Fibroblast of the aortic adventitia (primary cell): ENCODE results near the gene RHBDL1. TPM values are rescaled to one million over a fixed set of nuclear protein-coding genes. Genes with fewer than 3 reads are reported as not detected.

ENCODE experiments used
- DNase-seq: peaks from one replicate; pipeline ENCODE4 v3.0.0-alpha.2; 2010; ENCODE audit warnings: low read depth
- H3K4me3 ChIP-seq: 2 replicates; pipeline ENCODE4 v1.5.1; 2011; ENCODE audit warnings: low read depth, mild to moderate bottlenecking, control low read depth, low read length, moderate library complexity
- CTCF ChIP-seq: IDR thresholded peaks from 2 replicates; pipeline ENCODE4 v1.5.1; 2011; ENCODE audit warnings: mild to moderate bottlenecking, low read length, control low read depth, inconsistent platforms; ENCODE audit not compliant: insufficient read depth
- total RNA-seq: library from RNA; depleted of rRNA; stranded (reverse); fragments of >200 nt; gene quantifications from 2 replicates; pipeline ENCODE4 v1.2.3, GENCODE V29; 2012; ENCODE audit warnings: low replicate concordance

Gene RHBDL1
- total RNA-seq, 1 donor: 3.2 TPM

- TF ChIP-seq CTCF: no peak
- no peak overlapping the region for H3K4me3 ChIP-seq
- no peak for DNase-seq
Measured at GRCh38 chr16:718922-719321, 43.5 kb downstream of the RHBDL1 start.

- no peak for DNase-seq
Measured at GRCh38 chr16:719815-720446, 44.5 kb downstream of the RHBDL1 start.

GRCh38 chr16:720447-720989, 45.0 kb downstream of the RHBDL1 start:
- DNase-seq: peak; percentile 62
- TF ChIP-seq CTCF: peak; percentile 34

More at GRCh38 chr16:719815-720446, 44.5 kb downstream of the RHBDL1 start:
- peak; percentile 32 for TF ChIP-seq CTCF
- peak overlapping the region; percentile 76 for H3K4me3 ChIP-seq

GRCh38 chr16:720990-721764, 45.7 kb downstream of the RHBDL1 start, which contains the start of gene ANTKMT:
TSS of gene ANTKMT (plus strand) at chr16:721146. CDS start at chr16:721275, 129 bp downstream.
- H3K4me3 ChIP-seq: peak within 1 kb of the TSS; percentile 76
- no peak for TF ChIP-seq CTCF
- peak; percentile 65 for DNase-seq

More at GRCh38 chr16:720447-720989, 45.0 kb downstream of the RHBDL1 start:
- peak overlapping the region; percentile 76 for H3K4me3 ChIP-seq

- H3K4me3 ChIP-seq: peak overlapping the region; percentile 76
- no peak for DNase-seq
- TF ChIP-seq CTCF: no peak
Measured at GRCh38 chr16:721765-722540, 46.5 kb downstream of the RHBDL1 start.

- no peak overlapping the region for H3K4me3 ChIP-seq
- no peak for TF ChIP-seq CTCF
- DNase-seq: no peak
Measured at GRCh38 chr16:722835-723633, 47.6 kb downstream of the RHBDL1 start.
